Right lobe of liver (tissue), 6 donors: ENCODE data around the gene MSL1. TPM values are rescaled to one million over a fixed set of nuclear protein-coding genes. Genes with fewer than 3 reads are reported as not detected.
A peak's percentile ranks its signal among the peaks of the same experiment; 100 is the strongest.

Experiments
- ATAC-seq, 4 donors: fragments of 200-7000 bp; cut with Tn5 transposase; one replicate each; pipeline ENCODE4 v1.9.1; 2020; ENCODE audit warnings: mild to moderate bottlenecking in 4 of 4, moderate library complexity in 4 of 4
- DNase-seq, 3 donors: peaks; one replicate each; pipeline ENCODE4 v3.0.0-alpha.2; 2020
- H3K27ac ChIP-seq, 3 donors: fragments of 200-600 bp; one replicate each; pipeline ENCODE4 v1.8.0; 2022
- H3K27me3 ChIP-seq, 2 donors: fragments of 200-600 bp; one replicate each; pipeline ENCODE4 v1.8.0; 2022
- H3K36me3 ChIP-seq, 4 donors: fragments of 200-600 bp; sonication (generic) in 1 of 4; one replicate each; pipeline versions ENCODE4 v1.5.1 to v1.8.0; 2017 to 2022; ENCODE audit warnings: control low read depth in 1 of 4
- H3K4me1 ChIP-seq, 4 donors: fragments of 200-600 bp; sonication (generic) in 1 of 4; one replicate each; pipeline versions ENCODE4 v1.5.1 to v1.8.0; 2017 to 2022; ENCODE audit warnings: control low read depth in 1 of 4
- H3K4me3 ChIP-seq, 3 donors: fragments of 200-600 bp; one replicate each; pipeline ENCODE4 v1.8.0; 2022
- H3K9me3 ChIP-seq, 4 donors: fragments of 200-600 bp; sonication (generic) in 1 of 4; one replicate each; pipeline versions ENCODE4 v1.5.1 to v1.8.0; 2017 to 2022; ENCODE audit warnings: control low read depth in 1 of 4
- CTCF ChIP-seq, 4 donors: fragments of 200-600 bp in 3 of 4; fragments of 450-650 bp in 1 of 4; IDR thresholded peaks; one replicate each; pipeline versions ENCODE4 v1.5.1 to v1.8.0; 2016 to 2022; ENCODE audit warnings: antibody characterized with exemption in 4 of 4, mild to moderate bottlenecking in 2 of 4
- POLR2A ChIP-seq: fragments of 450-650 bp; IDR thresholded peaks from one replicate; pipeline ENCODE4 v1.6.1; 2017; ENCODE audit warnings: antibody characterized with exemption, mild to moderate bottlenecking
- WGBS: methylation state at CpG from one replicate; pipeline ENCODE4 v1.1.6; 2018; ENCODE audit warnings: low coverage, low lambda C conversion rate; ENCODE audit not compliant: insufficient coverage; ENCODE audit errors: missing lambda C conversion rate; 5-methylcytosine and 5-hydroxymethylcytosine counted together
- intact Hi-C, 2 donors: fragments of 100-400 bp; cut with DNase I; formaldehyde crosslinking; loops; one replicate each; pipeline versions ENCODE4 v1.11.2 to v1.14.1; 2022
- total RNA-seq, 6 experiments: library from RNA; depleted of rRNA in 2 of 6; stranded (reverse); fragments of >200 nt in 2 of 6; fragmentation: NEBNext Ultra II Directional in 3 of 6; extraction: Animal tissue kit (Norgen Biotek cat#: 25700) in 3 of 6; gene quantifications; one replicate each; pipeline versions ENCODE4 v1.1.0 to v1.2.4, GENCODE V29; 2016 to 2023
- donor health status: DM: no; HTN: yes; CAD: no.
- donor health status: DM: no; HTN: no; CAD: no.
- donor health status: DM: no; HTN: no; CAD: no.
- donor health status: DM: no; HTN: yes; CAD: no.
- donor health status: DM: no; HTN: yes; CAD: no.

Gene MSL1
- total RNA-seq, 6 experiments from 2014 or later: 31.1 to 43.8 (median 36.0) TPM

- H3K27ac ChIP-seq: peak overlapping the region in 1 of 3 donors; percentile 14
- no peaks in the 10 kb centered on the region for H3K9me3 ChIP-seq
- no peak for DNase-seq
- no peak overlapping the region for H3K4me3 ChIP-seq
- no peak for ATAC-seq
- 87% methylated on average over 7 of the region's 7 CpGs for WGBS
- no peaks in the 10 kb centered on the region for H3K36me3 ChIP-seq
- peaks cover 2 to 46% (median 24%) of the 10 kb centered on the region in 4 donors for H3K4me1 ChIP-seq
- intact Hi-C loops: loop anchor here in 1 of 2 donors (10.0 kb wide), 1 partner anchor 59 kb away; the partner anchor contains the start of gene CSF3
- no peaks in the 10 kb centered on the region for H3K27me3 ChIP-seq
- TF ChIP-seq POLR2A: no peak
- no peak for TF ChIP-seq CTCF (IDR thresholded peaks at IDR 0.05)
Observed at GRCh38 chr17:40073454-40074174, 48.2 kb upstream of the MSL1 start.

GRCh38 chr17:40074175-40074512 is 47.6 kb upstream of the MSL1 start:
- Histone ChIP-seq H3K27me3 (no peaks in the 10 kb centered on the region), H3K27ac (no peak overlapping the region), H3K4me3 (no peak overlapping the region), H3K9me3 (no peaks in the 10 kb centered on the region), H3K4me1 (peaks cover 2 to 44% (median 23%) of the 10 kb centered on the region in 4 donors), H3K36me3 (no peaks in the 10 kb centered on the region)
- 86% methylated on average over 6 of the region's 8 CpGs for WGBS
- intact Hi-C loops: loop anchor here in 1 of 2 donors (10.0 kb wide), 1 partner anchor 59 kb away; the partner anchor contains the start of gene CSF3
- ATAC-seq (no peak), DNase-seq (no peak)
- TF ChIP-seq CTCF (IDR thresholded peaks at IDR 0.05) (no peak), POLR2A (no peak)

- intact Hi-C loops: loop anchor here in 1 of 2 donors (10.0 kb wide), 1 partner anchor 60 kb away; the partner anchor contains the start of gene CSF3
- Histone ChIP-seq H3K36me3 (no peaks in the 10 kb centered on the region), H3K4me3 (no peak overlapping the region), H3K27me3 (no peaks in the 10 kb centered on the region), H3K4me1 (peaks cover 2 to 38% (median 22%) of the 10 kb centered on the region in 4 donors), H3K27ac (no peak overlapping the region), H3K9me3 (no peaks in the 10 kb centered on the region)
- DNase-seq: no peak
- no peak for ATAC-seq
- TF ChIP-seq CTCF (IDR thresholded peaks at IDR 0.05) (no peak), POLR2A (no peak)
- WGBS: 70% methylated on average over 4 of the region's 6 CpGs
Observed at GRCh38 chr17:40074871-40075200, 46.9 kb upstream of the MSL1 start.

- no peak overlapping the region for H3K4me3 ChIP-seq
- no peaks in the 10 kb centered on the region for H3K9me3 ChIP-seq
- H3K27me3 ChIP-seq: no peaks in the 10 kb centered on the region
- H3K27ac ChIP-seq: peak overlapping the region in 2 of 3 donors; percentile 5 to 16
- TF ChIP-seq POLR2A (no peak), CTCF (IDR thresholded peaks at IDR 0.05) (peak; percentile 77 to 90 (median 82))
- ATAC-seq (peak; percentile 78 to 87 (median 80)), DNase-seq (peak; percentile 57 to 74 (median 71))
- H3K36me3 ChIP-seq: no peaks in the 10 kb centered on the region
- WGBS: 0% methylated on average over 3 of the region's 11 CpGs
- intact Hi-C loops: loop anchor here in 1 of 2 donors (10.0 kb wide), 1 partner anchor 61 kb away; the partner anchor contains the start of gene CSF3
- H3K4me1 ChIP-seq: peaks cover 2 to 38% (median 22%) of the 10 kb centered on the region in 4 donors
Observed at GRCh38 chr17:40075201-40075941, 46.4 kb upstream of the MSL1 start.
